Loucy (cell line): ENCODE measurements around the gene PRR12.

ENCODE experiments used
- CTCF ChIP-seq: fragments of 200-600 bp; sonication (generic); conservative IDR thresholded peaks from 2 replicates; pipeline ENCODE4 v1.5.1; 2014; ENCODE audit warnings: mild to moderate bottlenecking, antibody characterized with exemption, low read length
- EZH2phosphoT487 ChIP-seq: fragments of 200-600 bp; IDR thresholded peaks from 2 replicates; pipeline ENCODE4 v1.6.1; 2018; ENCODE audit warnings: antibody characterized with exemption, mild to moderate bottlenecking, moderate library complexity, borderline replicate concordance

GRCh38 chr19:49643466-49643865 lies 52.5 kb downstream of the PRR12 start:
- TF ChIP-seq CTCF = no peak
- TF ChIP-seq EZH2phosphoT487 = no peak
